Psoas muscle (tissue), 8 donors: ENCODE measurements around the gene SLC30A2. TPM values are rescaled to one million over a fixed set of nuclear protein-coding genes. Genes with fewer than 3 reads are reported as not detected.

ENCODE experiments used
- ATAC-seq, 4 donors: fragments of 200-7000 bp; cut with Tn5 transposase; one replicate each; pipeline ENCODE4 v1.9.1; 2020; ENCODE audit warnings: moderate library complexity in 3 of 4, mild to moderate bottlenecking in 2 of 4
- DNase-seq, 2 donors: peaks; one replicate each; pipeline ENCODE4 v3.0.0-alpha.2; 2020
- H3K27ac ChIP-seq: fragments of 200-600 bp; one replicate; pipeline ENCODE4 v1.8.0; 2022
- H3K27me3 ChIP-seq, 3 donors: fragments of 200-600 bp in 1 of 3; one replicate each; pipeline versions ENCODE4 v1.6.1 to v1.8.0; 2013 to 2022; ENCODE audit warnings: low read length in 2 of 3, mild to moderate bottlenecking in 2 of 3, moderate library complexity in 1 of 3; ENCODE audit not compliant: insufficient read depth in 3 of 3
- H3K36me3 ChIP-seq, 2 donors: fragments of 200-600 bp in 1 of 2; one replicate each; pipeline versions ENCODE4 v1.6.1 to v1.8.0; 2013 to 2022; ENCODE audit warnings: low read depth in 1 of 2, mild to moderate bottlenecking in 1 of 2, moderate library complexity in 1 of 2; ENCODE audit not compliant: insufficient read depth in 1 of 2
- H3K4me1 ChIP-seq: fragments of 200-600 bp; one replicate; pipeline ENCODE4 v1.8.0; 2022
- H3K4me3 ChIP-seq: fragments of 200-600 bp; one replicate; pipeline ENCODE4 v1.8.0; 2022; ENCODE audit warnings: mild to moderate bottlenecking
- H3K9me3 ChIP-seq: fragments of 200-600 bp; one replicate; pipeline ENCODE4 v1.8.0; 2022
- WGBS, 3 donors: extraction: QIAGEN DNeasy Blood & Tissue Kit; methylation state at CpG; one replicate each; pipeline versions ENCODE4 v1.1.6 to v1.1.7; 2013; 5-methylcytosine and 5-hydroxymethylcytosine counted together
- intact Hi-C, 2 donors: fragments of 100-400 bp; cut with DNase I; formaldehyde crosslinking; loops; one replicate each; pipeline versions ENCODE4 v1.11.0 to v1.14.2; 2022
- polyA plus RNA-seq, 3 donors: library from polyadenylated mRNA; stranded (reverse); fragments of 200-250 nt; gene quantifications; one replicate each; pipeline ENCODE4 v1.2.3, GENCODE V29; 2013
- total RNA-seq, 4 donors: library from RNA; stranded (reverse); fragmentation: NEBNext Ultra II Directional in 2 of 4; extraction: Animal tissue kit (Norgen Biotek cat#: 25700) in 2 of 4; gene quantifications; one replicate each; pipeline versions ENCODE4 v1.2.1 to v1.2.4, GENCODE V29; 2021 to 2023
- TF ChIP-seq, protein P1 (sequence below): fragments of 200-600 bp; IDR thresholded peaks from one replicate; pipeline ENCODE4 v1.8.0; 2022; ENCODE audit warnings: antibody characterized with exemption
- donor health status: healthy with polysubstance abuse.
- donor health status: DM: no; HTN: no; CAD: no; lungs with moderate emphysema.
- donor health status: Bipolar disorder and iron deficiency.
- donor health status: healthy.
- donor health status: DM: yes; HTN: yes; CAD: no.
- donor health status: DM: no; HTN: no; CAD: no.
- donor health status: DM: no; HTN: no; CAD: no.
- donor health status: DM: yes; HTN: yes; CAD: no.

SLC30A2 gene
- total and polyA plus RNA-seq, 7 donors, result 0.21 to 7.8 (median 1.2) TPM

DNA sequence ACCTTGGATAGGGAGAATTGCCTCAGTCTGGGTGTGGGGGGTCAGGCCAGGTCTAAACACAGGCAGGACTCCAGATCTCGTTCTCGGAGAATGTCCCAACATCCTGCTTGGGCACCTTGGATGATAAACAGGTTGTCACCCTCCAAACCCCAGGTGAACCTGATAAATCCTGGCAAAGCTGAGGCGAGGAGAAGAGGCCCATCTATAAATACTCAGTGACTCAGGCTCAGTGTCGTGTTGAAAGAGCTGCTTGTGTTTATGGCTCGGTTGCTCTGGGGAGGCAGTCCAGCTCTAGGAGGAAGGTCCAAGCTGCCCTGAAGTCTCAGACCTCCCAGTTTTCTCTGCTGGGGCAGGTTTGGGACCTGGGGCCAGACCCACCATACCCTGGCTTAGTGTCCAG lies 37.3 kb upstream of the SLC30A2 start:
- DNase-seq (peak; percentile 34 to 77), ATAC-seq (peak; percentile 84 to 89 (median 88))
- TF ChIP-seq, protein P1, sequence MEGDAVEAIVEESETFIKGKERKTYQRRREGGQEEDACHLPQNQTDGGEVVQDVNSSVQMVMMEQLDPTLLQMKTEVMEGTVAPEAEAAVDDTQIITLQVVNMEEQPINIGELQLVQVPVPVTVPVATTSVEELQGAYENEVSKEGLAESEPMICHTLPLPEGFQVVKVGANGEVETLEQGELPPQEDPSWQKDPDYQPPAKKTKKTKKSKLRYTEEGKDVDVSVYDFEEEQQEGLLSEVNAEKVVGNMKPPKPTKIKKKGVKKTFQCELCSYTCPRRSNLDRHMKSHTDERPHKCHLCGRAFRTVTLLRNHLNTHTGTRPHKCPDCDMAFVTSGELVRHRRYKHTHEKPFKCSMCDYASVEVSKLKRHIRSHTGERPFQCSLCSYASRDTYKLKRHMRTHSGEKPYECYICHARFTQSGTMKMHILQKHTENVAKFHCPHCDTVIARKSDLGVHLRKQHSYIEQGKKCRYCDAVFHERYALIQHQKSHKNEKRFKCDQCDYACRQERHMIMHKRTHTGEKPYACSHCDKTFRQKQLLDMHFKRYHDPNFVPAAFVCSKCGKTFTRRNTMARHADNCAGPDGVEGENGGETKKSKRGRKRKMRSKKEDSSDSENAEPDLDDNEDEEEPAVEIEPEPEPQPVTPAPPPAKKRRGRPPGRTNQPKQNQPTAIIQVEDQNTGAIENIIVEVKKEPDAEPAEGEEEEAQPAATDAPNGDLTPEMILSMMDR, result no peak
- 13 to 18% (median 14%) methylated on average over 5 of the region's 5 CpGs for WGBS, 3 donors
- Histone ChIP-seq H3K36me3 (no peaks in the 10 kb centered on the region), H3K27ac (peak overlapping the region; percentile 91), H3K4me3 (no peak overlapping the region), H3K9me3 (no peaks in the 10 kb centered on the region), H3K27me3 (no peaks in the 10 kb centered on the region), H3K4me1 (peaks cover 70% of the 10 kb centered on the region)
- intact Hi-C loops, result no loop called here

DNA sequence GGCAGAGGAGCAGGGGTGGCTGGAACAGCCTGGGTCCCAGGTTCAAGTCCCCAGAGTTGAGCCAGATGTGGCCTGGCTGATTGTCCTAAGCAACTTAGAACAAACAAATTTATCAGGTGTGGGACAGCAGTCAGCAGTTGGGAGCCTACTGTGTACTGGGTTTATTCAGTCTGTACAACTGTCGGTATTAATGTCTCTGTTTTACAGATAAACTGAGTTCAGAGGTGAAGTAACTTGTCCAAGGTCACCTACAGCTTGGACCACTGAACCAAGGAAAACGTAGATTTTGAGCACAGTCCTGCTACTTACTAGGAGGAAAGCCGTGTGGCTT lies 36.1 kb upstream of the SLC30A2 start:
- 58 to 88% (median 64%) methylated on average over 3 of the region's 3 CpGs for WGBS, 3 donors
- Histone ChIP-seq H3K4me3 (no peak overlapping the region), H3K27ac (peak overlapping the region; percentile 91), H3K9me3 (no peaks in the 10 kb centered on the region), H3K27me3 (no peaks in the 10 kb centered on the region), H3K4me1 (peaks cover 70% of the 10 kb centered on the region), H3K36me3 (no peaks in the 10 kb centered on the region)
- DNase-seq, result no peak
- ATAC-seq, result no peak
- TF ChIP-seq, protein P1, result no peak
- intact Hi-C loops, result no loop called here

DNA sequence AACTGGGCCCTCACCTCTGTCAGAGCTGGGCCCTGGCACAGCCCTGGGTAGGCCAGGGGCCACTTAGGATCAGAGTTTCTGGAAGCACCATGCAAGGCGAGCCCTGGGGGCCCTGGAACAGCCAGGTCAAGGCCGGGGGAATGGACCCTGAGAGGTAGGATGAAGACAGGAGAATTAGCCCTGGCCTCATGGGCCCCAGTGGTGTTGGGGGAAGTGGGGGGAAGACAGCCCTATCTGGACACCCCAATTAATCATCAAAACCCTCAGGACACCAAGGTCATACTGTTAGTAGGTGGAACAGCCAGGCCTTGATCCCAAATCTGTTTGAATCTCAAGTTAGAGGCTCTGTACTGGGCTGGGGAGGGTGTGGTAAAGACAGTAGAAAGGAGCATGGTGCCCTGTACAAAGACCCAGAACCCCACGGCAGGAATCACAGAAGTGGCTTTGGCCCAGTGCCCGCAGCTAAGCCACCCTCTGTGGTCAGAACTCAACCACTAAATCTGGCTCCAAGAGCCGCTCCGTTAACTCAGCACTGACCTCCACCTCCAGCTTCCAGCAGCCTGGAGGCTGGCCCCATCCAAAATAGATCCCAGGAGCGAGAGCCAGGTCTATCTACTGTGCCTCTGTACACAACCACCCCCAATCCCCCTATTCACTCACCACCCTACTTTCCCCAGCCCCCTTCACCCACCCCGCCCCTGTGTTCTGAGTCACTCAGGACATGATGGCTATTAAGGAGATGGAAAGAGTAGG lies 35.5 kb upstream of the SLC30A2 start:
- TF ChIP-seq, protein P1, result no peak
- intact Hi-C loops, result no loop called here
- Histone ChIP-seq H3K27me3 (no peaks in the 10 kb centered on the region), H3K4me3 (no peak overlapping the region), H3K27ac (peak overlapping the region; percentile 91), H3K4me1 (peaks cover 69% of the 10 kb centered on the region), H3K36me3 (no peaks in the 10 kb centered on the region), H3K9me3 (no peaks in the 10 kb centered on the region)
- DNase-seq (peak; percentile 73 to 88), ATAC-seq (peak; percentile 52 to 72 (median 68))
- WGBS, 3 donors, result 30 to 50% (median 32%) methylated on average over 8 of the region's 8 CpGs

DNA sequence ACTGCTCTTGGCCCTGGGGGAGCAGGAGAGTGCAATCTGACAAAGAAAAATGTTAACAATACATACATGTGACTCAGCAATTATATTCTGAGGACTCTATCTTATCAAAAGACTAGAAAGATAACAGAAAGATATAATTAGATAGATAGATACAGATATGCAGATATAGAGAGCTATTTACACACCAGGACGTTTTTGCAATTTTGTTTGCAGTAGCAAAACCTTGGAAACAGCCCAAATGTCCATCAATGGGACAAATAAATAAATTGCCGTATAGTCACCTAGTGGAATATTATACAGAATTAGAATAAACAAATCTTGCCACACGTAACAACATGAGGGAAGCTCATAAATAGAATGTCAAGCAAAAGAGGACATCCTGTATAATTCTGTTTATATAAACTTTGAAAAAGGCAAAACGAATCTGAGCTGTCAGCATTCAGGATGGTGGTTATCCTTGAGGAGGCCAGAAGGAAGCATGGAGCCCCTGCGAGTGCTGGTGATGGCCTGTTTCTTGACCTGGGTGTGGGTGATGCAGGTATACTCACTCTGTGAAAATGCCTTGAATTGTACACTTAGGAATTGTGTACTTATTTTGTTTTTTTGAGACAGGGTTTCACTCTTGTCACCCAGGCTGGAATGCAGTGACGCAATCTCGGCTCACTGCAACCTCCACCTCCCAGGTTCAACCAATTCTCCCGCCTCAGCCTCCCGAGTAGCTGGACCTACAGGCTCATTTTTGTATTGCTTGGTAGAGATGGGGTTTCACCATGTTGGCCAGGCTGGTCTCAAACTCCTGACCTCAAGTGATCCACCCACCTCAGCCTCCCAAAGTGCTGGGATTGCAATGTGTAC lies 34.3 kb upstream of the SLC30A2 start:
- H3K4me3 ChIP-seq, result no peak overlapping the region
- peaks cover 71% of the 10 kb centered on the region for H3K4me1 ChIP-seq
- TF ChIP-seq, protein P1, result no peak
- intact Hi-C loops, result no loop called here
- ATAC-seq (no peak), DNase-seq (no peak)
- no peaks in the 10 kb centered on the region for H3K9me3 ChIP-seq
- H3K36me3 ChIP-seq, result no peaks in the 10 kb centered on the region
- WGBS, 3 donors, result 43 to 56% (median 46%) methylated on average over 9 of the region's 9 CpGs
- no peaks in the 10 kb centered on the region for H3K27me3 ChIP-seq
- peak overlapping the region; percentile 91 for H3K27ac ChIP-seq
